NCI-H1417 treated with DMSO at 0.1 percent for 48 hours (cell line): ENCODE results near the gene EIF5A2.
"Not testable (repeated sequence)": the region's sequence is repeated elsewhere in the genome, so short reads cannot be mapped to it uniquely, and the experiment has no call there.

Experiments used
- DNase-seq: peaks from one replicate; lab custom pipeline; 2025; lab: John Stamatoyannopoulos, UW

The EIF5A2 gene

DNA sequence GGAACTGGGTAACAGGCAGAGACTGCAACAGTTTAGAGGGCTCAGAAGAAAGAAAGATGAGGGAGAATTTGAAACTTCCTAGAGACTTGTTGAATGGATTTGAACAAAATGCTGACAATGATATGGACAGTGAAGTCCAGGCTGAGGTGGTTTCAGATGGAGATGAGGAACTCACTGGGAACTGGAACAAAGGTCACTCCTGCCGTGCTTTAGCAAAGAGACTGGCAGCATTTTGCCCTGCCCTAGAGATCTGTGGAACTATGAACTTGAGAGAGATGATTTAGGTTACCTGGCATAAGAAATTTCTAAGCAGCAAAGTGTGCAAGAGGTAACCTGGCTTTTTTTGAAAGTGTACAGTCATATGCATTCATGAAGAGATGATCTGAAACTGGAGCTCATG, 11.7 kb downstream of the EIF5A2 start:
- DNase-seq = no peak

DNA sequence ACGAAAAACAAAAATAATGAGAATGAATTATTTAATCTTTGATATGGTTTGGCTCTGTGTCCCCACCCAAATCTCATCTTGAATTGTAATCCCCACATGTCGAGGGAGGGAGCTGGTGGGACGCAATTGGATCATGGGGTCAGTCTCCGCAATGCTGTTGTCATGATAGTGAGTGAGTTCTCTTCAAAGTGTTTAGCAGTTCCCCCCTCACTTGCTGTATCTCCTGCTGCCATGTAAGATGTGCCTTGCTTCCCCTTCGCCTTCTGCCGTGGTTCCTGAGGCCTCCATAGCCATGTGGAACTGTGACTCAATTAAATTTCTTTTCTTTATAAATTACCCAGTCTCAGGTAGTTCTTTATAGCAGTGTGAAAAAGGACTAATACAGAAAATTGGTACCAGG, 12.1 kb downstream of the EIF5A2 start:
- DNase-seq = not testable (repeated sequence)

DNA sequence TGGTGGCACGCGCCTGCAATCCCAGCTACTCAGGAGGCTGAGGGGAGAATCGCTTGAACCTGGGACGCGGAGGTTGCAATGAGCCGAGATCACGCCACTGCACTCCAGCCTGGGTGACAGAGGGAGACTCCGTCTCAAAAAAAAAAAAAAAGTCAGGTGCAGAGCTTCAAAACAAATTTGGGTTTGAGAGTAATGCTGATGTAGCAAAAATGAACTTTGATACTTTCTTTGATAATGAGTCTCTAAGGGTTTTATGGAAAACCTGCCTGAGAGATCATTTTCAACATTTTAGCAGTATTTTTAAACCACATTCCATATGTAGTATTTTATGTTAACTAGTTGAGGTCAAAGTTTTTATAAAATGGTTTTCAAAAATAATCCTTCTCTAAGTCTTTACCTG, 14.5 kb downstream of the EIF5A2 start:
- no peak for DNase-seq

DNA sequence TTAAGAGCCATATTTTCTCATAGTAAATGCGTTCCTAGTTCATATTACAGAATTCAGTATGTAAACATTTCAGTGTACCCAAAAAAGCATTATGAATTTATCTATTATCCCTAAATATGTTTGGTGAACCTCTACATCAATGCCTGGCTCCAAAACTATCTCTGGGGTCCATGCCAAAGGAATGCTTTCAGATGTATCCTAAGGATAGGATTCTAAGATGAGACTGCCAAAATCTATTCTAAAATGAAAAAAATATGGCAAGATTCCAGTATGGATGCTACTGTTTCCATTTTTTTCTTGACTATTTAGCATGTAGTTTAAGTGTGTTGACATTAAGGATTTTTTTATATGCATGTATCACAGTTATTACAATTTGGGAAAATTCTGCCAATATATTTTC, 18.8 kb downstream of the EIF5A2 start:
- DNase-seq = no peak

DNA sequence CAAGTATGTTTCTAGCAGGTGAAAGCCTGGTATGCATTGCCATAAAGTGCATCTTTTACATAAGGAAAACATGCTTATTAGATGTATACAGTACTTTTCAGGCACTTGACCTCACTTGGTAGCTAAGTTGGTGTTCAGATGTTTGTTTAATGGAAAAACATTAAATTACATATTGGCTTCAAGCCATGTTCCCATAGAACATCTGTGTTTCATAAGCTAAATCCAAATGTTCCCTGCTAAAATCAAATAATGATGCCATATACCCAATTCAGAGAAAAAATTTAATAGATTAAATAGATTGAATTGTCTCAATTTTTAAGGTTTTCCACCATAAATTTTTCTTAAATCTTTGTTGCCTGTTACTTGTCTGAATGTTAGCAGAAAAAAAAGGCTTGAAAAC, 19.3 kb downstream of the EIF5A2 start:
- no peak for DNase-seq

DNA sequence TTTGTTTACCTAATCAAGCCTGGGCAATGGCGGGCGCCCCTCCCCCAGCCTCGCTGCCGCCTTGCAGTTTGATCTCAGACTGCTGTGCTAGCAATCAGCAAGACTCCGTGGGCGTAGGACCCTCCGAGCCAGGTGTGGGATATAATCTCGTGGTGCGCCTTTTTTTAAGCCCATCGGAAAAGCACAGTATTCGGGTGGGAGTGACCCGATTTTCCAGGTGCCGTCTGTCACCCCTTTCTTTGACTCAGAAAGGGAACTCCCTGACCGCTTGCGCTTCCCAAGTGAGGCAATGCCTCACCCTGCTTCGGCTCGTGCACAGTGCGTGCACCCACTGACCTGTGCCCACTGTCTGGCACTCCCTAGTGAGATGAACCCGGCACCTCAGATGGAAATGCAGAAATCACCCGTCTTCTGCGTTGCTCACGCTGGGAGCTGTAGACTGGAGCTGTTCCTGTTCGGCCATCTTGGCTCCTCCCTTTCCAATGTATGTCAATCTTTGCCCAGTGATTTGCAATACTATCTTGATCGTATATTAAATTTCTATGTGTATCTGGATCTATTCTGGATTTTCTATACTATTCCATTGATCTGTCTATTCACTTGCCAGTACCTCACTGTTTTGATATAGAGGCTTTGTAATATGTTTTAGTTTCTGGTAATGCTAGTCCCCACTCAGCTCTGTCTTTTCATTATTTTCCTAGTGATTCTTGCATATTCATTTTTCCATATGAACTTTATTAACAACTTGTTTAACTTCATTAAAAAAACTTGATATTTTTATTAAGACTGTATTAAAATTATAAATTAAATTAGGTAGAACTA, 24.1 kb downstream of the EIF5A2 start:
- DNase-seq = not testable (repeated sequence)

DNA sequence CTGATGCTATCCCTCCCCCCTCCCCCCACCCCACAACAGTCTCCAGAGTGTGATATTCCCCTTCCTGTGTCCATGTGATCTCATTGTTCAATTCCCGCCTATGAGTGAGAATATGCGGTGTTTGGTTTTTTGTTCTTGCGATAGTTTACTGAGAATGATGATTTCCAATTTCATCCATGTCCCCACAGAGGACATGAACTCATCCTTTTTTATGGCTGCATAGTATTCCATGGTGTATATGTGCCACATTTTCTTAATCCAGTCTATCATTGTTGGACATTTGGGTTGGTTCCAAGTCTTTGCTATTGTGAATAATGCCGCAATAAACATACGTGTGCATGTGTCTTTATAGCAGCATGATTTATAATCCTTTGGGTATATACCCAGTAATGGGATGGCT, 29.7 kb downstream of the EIF5A2 start:
- not testable (repeated sequence) for DNase-seq

DNA sequence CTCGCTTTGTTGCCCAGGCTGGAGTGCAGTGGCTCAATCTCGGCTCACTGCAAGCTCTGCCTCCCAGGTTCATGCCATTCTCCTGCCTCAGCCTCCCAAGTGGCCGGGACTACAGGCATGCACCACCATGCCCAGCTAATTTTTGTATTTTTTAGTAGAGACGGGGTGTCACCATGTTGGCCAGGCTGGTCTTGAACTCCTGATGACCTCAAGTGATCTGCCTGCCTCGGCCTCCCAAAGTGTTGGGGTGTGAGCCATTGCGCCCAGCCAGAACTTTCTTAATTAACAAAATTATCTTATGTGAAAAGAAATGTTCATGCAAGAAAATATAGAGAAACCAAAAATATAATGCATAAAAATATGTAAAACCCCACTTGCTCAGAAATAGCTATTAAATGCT, 31.1 kb downstream of the EIF5A2 start:
- not testable (repeated sequence) for DNase-seq

DNA sequence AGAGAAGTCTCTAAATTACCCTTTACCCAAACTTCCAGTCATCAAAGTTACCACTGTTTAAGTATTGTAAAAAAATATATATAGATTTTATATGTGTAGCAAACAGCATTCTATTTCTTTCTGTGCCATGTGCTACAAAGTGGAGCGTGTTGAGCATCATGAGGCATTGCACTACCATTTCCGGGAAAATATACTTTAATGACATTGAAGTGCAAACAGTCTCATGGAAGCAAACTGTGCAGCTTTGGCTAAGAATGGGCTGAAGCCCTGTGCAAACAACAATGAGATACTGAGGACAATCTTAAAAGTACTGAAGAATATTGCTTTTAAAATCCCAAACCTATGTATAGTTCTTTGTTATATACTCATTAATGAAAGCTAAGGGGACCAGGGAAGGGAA, 31.9 kb downstream of the EIF5A2 start:
- no peak for DNase-seq

DNA sequence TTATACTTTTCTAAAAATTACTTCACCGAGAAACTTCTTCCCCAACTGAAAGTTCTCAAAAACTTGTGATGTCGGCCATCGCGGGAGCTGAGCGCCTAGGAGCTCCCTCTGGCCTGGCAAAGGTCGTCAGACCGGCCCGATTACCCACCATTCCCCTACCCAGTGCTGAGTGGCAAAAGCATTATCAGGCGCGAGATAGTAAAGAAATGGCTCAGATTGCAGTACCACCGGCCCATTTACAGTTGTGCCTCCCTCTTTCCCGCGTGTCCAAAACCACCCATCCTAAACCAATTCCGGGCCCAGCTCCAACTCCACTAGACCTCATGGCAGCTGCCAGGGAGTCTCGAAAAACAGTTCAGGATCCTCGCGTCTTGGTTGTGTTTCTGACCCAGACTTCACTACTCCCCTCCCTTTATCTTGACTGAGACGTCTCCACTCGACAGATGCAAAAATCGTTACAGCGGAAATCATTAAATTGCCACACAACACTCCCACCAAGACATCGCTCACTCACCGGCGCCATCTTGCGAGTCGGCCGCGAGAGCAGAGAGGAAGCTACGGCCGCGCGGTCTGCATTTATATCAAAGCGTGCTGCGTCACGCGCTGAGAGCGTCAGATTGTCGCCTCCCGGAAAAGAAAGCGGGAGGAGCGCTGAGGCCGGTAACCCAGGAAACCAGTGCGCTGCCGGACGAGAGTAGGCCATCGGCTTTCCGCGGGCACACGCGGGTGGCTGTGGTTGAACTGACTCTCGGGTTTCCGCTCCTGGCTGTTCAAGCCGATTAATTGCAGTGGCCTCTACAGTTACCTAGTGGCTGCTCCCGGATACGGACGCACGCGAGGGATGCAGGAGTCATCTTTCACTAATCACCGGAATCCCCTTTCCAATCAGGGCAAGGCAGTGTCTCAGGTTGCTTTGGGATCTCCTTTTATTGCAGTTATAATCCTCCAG, 38.5 kb downstream of the EIF5A2 start, which contains the start of gene RPL22L1:
Gene RPL22L1, minus strand, starts transcription at position 551 of the 949 bp plus-strand sequence. Its CDS starts 28 bp downstream, at position 523.
- no peak for DNase-seq

DNA sequence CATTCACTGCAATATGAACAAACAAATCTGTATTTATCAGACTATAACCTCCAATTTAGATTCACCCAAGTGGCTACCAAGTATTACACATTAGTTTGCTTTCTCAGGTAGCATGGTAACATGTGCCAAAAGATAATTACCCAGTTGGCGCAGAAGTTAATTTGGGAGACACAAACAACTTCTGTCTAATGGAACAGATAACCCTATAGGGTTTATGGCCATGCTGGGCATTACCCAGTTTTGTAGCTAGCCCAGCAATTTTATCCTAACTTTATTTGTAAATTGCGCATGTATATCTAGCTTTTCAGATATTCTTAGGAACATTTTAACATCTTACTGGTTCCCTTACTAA, 39.2 kb downstream of the EIF5A2 start:
- DNase-seq = no peak

DNA sequence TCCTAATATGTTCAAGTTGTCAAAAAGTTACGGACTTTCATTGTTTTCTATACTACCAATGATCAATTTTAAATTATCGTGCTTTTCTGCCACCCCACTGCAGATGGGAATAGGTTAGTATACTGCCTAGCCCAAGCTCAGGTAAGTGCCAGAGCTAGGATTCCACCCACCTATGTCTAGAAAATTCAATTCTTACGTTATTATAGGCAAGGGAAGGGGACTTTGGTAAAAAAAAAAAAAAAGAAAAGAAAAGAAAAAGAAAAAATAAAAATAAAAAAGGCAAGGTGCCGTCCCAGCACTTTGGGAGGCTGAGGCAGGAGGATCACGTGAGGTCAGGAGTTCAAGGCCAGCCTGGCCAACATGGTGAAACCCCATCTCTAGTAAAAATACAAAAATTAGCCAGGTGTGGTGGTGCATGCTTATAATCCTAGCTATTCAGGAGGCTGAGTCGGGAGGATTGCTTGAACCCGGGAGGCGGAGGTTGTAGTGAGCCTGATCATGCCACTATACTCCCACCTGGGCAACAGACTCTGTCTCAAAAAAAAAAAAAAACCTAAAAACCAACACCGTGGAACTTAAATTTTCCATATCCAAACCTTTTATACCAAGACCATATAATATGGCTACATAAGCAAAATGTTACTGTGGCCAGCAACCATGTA, 39.7 kb downstream of the EIF5A2 start:
- no peak for DNase-seq

DNA sequence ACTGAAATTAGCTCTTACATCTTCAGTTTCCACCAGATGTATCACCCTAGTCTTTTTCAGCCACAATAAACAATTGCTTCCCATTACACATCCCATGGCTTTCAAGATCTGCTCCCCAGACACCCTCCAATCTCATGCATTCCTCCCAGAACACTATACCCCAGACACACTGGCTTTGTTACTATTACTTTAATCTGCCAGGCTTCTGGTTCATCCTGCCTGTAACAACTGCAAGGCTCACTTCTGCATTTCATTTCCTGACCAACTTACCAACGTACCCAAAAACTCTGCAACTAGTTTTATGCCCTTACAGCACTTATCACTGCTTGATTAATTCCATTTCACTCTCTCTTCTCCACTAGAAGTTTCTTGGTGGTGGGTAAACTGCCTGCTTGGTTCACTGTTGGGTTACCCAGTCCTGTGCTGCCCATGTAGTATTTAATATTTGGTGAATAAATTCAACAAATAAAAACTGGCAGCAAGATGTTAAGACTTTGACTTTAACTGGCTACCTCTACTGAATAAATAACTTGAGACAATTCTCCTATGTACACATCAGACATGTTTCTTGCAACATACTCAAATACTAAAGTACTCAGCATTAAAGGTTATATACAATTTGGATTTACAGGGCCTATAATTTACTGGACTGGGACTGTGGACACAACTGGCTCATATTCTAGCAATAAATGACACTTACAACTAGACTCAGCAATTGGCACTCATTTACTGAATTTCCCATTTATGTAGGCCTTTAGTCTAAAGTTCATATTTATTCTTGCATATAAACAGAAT, 41.1 kb downstream of the EIF5A2 start:
- no peak for DNase-seq

DNA sequence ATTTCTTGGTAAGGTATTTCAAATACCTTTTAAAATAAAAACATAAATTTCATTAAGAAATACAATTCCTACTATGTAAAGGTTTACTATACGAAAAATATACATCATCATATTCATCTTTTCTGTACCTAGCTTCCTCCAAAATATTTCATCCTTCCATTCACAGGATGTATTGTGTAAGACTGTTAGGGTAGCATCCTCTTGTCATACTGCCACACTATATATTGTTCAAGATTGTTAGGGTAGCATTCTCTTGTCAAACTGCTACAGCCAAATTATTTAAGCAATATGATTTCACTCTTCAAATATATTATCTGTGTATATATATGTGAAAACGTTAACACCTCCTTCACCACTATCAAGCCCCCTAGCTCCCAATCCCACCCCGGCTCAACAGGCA, 41.9 kb downstream of the EIF5A2 start:
- DNase-seq = no peak

DNA sequence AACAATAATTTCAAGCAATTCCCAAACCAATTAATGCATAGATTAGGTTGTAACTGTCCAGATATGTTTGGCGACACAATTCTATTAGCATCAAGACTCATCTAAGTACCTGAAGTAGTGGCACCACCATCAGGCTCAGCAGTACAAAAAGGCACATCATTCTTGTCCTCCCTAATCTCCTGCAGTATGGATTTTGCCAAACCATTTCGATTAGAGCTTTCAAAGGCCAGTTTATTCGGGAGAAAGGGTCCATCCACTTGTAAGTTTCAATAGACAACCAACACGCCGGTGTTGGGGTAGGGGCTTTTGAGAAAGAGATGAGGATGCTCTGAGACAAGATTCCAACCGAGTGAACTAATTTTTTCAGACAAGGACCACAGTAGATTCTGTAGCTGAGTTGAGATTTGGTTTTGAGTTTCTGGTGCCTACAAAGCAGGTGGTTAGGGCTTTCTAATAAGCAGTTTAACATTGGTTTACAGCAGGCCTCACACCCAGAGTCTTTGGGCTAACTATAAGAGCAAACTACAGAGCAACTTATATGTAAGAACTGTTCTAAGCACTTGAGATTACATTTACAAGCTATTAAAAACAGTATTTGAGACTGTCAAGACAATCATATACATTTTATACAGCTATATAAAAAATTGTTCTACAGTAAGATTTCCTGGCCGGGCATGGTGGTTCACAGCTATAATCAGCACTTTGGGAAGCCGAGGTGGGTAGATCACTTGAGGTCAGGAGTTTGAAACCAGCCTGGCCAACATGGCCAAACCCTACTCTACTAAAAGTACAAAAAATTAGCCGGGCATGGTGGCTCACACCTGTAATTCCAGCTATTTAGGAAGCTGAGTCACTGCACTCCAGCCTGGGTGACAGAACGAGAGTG, 43.0 kb downstream of the EIF5A2 start:
- DNase-seq = no peak

DNA sequence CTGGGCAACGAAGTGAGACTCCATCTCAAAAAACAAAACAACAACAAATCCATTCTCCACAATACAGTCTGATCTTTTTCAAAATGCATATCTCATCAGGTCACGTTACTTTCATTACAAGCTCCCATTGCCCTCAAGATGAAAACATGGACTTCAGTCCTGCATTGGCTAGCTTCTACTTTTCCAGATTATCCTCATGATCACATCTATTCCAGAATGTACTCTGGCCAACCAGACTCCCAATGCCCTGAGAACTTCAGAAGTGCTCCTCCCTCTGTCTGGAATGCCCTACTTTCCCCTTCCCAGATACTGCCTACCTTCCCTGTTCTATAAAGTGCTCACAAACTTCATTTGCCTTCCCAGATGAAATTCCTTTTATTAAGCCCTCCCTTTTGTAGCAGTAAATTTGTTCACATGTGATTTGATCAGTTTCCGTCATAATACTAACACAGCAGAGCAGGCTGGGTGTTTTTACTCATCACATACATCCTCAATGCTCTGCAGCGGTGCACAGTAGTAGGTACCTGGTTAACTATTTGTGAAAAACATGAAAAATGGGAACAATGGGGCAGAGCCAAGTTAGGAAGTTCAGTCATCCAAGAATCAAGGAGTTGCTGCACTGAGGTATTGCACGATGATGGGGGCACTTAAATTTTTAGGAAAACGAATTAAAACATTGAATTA, 43.8 kb downstream of the EIF5A2 start:
- no peak for DNase-seq

DNA sequence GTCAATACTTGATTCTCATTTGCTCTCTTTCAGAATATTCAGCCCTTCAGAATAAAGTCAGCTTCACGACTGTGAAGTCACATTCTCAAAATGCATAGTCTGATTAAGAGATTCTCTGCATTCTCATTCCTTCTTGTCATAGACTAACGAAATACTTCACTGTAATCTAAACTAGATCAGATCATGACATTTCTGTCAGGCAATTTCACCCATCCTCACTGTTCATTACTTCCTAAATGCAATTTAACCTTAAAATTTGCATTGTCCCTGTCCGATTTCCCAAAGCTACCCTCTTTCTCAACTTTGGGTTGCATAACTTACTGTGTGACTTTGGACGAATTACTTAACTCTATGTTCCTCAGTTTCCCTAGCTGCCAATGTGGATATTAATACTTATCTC, 44.6 kb downstream of the EIF5A2 start:
- DNase-seq = no peak

DNA sequence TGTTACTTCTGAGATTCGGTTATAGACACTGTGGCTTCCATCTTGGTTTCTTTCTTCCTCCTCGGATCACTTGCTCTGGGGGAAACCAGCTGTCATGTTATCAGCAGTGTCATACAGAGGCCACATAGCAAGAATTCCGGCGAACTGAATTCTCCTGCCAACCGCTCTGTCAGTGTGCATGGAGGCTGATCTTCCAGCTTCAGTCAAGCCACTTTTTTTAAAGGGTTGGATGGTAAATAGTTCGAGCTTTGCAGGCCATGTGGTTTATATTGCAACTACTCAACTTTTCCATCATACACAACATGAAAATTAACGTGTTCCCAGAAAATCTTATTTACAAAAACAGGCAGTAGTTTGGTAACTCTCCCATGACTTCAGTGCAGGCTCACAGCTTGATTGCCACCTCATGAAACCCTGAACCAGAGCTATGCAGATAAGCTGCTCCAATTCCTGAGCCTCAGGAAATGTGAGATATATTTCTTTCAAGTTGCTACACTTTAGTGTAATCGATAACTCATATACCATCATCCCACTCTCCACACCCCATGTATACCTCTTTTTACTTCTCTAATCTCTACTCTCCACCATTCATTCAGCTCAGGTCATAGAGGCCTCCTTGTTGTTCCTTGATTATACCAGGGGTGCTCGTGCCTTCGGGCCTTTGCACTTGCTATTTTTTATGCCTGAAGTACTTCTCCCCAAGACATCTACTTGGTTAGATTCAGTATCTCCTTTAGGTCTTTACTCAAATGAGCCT, 45.6 kb downstream of the EIF5A2 start:
- no peak for DNase-seq

DNA sequence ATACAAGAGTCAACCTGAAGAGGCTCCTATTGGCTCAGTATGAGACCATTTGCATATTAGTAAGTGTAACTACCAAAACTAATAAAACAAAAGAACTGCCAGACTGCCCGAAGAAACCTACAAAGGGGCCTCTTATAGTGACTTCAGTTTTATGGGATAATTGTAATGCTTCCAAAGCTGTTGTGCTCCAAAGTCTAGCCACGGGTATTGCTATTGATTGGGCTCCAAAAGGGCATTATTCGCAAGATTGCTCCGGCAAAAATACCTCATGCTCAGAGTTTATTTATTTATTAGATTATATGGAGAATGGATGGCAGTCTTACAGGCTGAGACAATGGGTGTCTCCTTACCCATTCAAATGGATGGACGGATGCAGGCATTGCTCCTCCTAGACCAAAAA, 49.8 kb downstream of the EIF5A2 start:
- no peak for DNase-seq
